GM21825 (cell line): ENCODE measurements around the gene SLC24A1.

Experiments used
- ATAC-seq: cut with Tn5 transposase; IDR thresholded peaks from one replicate; pipeline ENCODE4 v1.9.1; 2021; ENCODE audit warnings: mild to moderate bottlenecking, moderate library complexity; ENCODE audit not compliant: unreplicated experiment

The SLC24A1 gene

DNA sequence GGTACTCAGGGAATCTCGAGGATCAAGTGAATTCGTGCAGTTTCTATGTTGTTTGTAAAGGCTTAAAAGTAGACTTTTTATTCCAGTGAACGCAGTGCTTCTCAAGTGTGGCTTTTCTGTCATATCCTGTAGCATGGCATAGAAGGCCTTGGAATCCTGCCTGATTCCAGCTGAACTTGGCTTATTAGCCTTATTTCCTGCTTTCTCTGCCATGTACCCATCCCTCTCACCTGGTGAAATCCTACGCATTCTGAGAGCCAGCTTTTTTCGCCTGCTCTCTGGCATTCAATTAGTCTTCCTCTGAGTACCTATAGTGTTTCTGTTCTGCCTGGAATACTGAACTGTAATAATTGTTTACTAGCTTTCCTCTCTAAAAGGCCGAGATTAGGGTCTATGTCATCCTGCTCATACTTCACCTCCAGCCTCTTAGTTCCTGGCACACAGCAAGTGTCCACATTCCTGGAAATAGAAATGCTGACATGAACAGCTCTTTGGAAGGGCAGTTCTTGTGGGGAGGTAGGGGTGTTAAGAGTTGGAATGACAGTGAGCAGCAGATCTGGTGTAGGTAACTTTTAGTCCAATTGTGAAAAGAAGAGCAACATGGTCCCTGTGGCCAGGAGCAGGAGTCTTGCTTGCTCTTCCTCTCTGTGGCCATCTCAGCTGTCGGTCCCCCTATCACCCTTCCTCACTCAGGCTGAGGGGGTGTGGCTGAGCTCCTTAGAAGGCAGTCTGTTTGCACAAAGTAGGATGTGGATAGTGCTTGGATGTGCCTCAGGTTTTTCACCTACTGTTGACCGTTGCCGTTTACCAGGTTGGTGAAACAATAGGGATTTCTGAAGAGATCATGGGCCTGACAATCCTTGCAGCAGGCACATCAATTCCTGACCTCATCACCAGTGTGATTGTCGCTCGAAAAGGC, 30.4 kb downstream of the SLC24A1 start:
- ATAC-seq = no peak

DNA sequence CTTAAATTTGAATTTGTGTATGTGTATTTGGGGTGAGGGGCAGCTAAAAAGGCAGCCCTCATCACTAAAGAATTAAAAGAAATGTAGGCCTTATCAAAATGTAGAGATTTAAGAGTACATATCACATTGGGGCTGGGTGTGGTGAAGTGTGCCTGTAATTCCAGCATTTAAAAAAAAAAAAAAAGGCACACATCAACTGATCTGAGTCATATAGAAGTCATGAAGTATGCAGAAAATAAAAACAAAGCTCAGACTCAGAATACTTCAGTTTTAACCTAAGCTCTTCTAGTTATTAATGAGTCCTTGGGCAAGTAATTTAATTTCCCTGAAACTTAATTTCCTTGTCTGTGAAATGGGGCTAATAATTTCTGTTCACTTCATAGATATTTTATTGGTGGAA, 31.6 kb downstream of the SLC24A1 start:
- ATAC-seq = no peak

DNA sequence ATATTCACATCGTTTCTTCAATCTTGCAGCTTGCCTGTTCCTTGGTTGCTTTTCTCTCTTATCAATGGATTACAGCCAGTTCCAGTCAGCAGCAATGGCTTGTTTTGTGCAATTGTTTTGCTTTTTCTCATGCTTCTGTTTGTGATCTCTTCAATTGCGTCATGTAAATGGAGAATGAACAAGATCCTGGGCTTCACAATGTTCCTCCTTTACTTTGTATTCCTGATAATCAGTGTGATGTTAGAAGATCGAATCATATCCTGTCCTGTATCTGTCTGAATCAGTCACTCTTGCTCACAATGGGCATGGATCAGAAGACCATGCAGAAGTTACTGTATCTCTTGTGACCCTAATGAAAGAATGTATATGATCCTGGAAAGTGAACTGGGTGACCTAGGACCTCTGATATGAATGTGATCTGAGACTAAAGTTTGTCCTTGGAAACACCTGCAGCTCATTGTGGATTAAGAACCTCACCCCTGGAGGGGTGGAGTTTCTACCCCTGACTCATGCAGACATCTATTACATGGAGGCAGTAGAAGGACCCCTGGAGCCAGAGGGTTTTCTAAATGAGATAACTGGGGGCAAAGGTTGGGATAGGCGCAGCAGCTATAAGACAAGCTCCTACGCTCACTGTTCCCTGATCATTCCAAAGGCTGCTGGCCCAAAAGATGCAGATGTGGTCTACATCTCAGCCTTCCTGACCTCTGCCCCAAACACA, 32.2 kb downstream of the SLC24A1 start:
- no peak for ATAC-seq

DNA sequence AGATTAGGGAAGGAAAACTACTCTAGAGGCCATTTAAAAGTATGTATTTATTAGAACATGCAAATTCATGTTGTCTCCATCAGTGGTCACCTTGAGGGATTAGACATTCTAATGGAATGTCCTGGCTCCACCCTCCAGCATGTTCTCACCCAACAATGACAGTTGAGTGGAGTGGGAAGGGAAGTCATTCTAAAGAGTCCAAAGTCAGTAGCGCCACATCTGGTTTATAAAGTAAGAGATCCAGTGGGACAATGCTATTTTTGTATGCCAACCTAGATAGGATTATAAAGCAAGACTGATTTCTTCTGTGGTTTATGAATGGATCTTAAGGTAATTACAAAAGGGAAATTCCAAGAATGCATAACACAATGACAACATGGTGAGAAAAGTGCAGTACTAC, 33.3 kb downstream of the SLC24A1 start:
- ATAC-seq = no peak

DNA sequence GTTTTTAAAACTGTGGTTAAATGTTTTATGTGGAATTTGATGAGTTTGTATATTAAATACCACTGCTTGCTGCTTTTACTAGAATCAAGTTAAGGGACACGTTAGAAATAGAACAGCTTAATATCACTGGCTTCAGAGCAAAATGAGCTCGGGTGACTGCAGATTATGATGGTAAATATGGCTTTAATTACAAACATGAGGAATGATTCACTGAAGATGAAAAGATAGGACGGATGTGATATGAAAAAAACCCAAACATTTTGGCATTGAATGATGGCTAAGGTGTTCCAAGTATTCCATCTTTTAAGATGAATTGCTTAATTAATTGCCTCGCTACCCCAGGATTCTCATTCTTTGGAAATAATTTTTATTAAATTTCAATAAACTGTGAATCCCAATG, 33.7 kb downstream of the SLC24A1 start:
- ATAC-seq = no peak

DNA sequence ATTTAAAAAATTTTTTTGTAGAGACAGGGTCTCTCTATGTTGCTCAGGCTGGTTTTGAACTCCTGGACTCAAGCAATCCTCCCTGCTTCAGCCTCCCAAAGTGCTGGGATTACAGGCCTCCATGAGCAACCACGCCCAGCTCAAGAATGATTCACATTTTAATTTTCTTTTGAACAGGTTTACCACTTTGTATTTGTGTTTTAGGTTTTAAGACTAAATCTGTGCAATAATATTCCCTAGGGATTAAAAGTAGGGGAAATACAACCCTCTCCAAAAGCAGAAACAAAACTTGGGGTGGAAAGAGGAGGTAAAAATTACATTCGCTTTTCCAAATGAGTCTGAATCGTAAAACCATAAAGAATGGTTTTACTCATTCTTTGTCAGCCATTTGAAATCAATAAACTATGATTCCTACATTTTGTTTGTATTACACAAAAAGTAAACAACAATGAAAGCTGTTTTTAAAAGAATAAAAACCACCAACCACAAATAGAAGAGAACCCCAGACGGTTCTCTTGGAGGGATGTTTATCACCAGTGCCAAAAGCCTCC, 37.8 kb downstream of the SLC24A1 start:
- no peak for ATAC-seq

DNA sequence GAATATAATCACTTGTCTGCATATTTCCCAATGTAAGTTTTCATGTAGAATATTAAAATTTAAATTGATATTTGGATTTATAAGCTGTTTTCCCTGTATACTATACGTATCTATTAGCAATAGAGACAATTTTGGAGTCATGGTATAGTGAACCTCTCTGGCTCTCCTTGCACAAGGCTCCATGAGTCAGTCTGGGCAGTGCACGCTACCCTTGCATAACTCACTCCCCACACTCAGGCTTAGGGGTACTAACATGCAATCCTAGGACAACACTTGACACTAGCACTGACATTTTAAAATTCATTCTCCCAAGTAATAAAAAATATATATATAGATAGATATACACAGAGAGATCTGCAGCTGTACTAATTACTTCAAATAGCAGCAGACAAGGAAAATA, 39.2 kb downstream of the SLC24A1 start:
- ATAC-seq = no peak

DNA sequence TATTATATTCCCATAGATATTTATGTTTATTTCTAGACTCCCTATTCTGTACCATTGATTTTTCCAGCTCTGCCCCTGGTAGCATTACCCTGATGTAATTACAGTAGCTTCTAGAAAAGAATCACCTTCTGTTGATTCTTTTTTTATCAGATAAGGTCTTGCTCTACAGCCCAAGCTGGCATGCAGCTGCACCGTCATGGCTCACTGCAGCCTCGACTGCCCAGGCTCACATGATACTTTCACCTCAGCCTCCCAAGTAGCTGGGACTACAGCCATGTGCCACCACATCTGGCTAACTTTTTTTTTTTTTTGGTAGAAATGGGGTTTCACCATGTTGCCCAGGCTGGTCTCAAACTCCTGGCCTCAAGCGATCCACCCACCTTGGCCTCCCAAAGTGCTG, 41.8 kb downstream of the SLC24A1 start:
- no peak for ATAC-seq

DNA sequence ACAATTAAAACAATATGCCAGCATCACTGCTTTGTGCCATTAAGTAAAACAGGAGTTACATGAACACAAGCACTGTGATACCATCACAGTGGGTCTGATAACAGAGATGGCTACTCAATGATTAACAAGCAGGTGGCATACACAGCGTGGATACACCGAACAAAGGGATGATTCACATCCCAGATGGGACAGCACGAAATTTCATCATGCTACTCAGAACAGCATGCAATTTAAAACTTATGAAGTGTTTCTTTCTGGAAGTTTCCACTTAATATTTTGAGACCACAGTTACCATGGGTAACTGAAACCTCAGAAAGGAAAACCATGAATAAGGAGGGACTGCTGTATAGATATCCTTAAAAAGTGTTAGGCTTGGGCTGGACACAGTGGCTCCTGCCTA, 44.5 kb downstream of the SLC24A1 start:
- ATAC-seq = no peak

DNA sequence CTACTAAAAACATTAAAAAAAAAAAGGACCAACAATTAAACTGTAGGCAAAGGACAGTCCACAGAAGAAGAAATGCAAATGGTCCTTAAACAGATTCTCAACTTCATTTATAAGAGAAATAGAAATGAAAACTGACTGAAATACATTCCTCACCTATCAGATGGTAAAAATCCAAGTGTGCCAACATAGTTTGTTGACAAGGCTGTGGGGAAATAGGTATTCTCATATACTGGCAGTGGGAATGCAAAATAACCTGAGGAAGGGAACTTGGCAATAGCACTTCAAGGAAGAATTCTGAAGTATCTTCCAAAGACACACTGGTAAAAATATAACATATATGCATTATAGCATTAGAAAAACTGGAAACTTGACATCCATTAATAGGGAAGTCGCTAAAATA, 53.8 kb downstream of the SLC24A1 start:
- ATAC-seq = no peak

DNA sequence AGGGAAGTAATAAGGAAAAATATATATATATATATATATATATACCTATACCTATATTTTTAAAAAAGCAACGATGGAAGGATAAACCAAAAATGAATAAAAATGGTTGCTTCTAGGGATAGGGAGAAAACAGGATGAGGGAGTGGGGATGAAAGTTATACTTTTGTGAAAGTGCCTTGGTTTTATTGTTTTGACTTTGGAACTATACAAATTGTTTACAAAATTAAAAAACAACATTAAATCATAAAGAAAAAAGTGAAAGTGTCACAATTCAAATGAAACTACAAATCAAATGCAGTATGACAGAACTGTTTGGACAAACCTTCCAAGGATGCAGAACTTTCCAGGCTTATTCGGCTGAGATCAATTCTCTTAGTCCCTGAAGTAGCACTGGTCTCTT, 54.4 kb downstream of the SLC24A1 start:
- no peak for ATAC-seq

DNA sequence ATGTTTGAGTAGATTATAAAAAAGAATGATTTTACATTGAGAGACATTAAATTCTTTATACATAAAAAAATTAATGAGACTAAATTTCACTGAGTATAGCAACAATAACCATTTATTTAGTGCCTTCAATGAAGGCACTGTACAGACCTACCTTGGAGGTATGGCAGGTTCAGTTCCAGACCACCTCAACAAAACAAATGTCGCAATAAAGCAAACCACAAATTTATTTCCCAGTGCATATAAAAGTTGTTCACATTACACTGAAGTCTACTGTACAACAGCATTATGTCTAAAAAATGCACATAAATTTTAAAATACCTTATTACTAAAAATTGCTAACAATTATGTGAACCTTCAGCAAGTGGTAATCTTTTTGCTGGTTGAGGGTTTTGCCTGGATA, 58.8 kb downstream of the SLC24A1 start:
- ATAC-seq = no peak

DNA sequence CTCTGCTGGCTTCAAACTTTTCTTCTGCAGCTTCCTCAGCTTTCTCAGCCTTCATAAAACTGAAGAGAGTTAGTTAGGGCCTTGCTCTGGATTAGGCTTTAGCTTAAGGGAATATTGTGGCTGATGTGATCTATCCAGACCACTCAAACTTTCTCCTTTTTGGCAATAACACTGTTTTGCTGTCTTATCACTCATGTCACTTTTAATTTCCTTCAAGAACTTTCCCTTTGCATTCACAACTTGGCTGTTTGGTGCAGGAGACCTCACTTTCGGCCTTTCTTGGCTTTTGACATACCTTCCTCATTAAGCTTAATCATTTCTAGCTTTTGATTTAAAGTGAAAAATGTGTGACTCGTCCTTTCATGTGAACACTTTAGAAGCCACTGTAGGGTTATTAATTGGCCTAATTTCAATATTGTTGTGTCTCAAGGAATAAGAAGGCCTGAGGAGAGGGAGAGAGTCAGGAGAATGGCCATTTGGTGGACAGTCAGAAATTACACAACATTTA, 60.7 kb downstream of the SLC24A1 start:
- no peak for ATAC-seq

DNA sequence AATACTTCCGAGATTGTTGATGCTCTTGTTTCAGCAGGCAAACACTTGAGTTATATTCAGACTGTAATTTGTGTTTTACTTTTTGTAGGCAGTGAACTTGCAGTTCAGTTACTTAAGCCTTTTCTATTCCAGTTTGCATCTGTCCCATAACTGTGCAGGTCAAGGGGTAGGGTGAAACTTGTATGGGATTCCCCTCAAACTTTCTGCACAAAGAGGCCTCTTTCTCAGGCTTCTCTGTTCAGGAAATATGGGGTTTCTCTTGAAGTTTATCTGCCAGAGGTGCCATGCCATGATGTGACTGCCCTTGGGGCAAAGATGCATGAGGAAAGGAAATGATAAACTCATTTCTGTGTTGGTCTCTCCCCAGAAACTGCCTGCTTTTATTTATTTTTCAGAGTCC, 66.7 kb downstream of the SLC24A1 start:
- no peak for ATAC-seq

DNA sequence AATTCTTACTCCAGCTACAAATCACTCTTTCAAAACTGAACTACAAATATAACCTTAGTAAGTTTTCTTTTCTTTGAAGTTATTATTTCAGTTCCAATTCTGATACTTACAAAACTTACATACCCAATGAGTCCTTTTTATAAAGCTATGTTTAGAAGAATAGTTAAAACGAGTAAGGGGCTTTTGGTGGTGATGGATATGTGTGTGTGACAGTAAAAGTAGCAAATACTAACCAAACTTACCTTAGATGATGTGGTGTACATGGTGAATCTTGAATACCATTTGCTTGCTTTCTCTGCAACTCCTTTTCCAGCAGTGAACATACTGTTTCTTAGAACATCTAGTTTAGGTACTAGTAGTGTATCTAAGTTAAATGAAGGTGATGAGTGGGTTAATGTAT, 68.4 kb downstream of the SLC24A1 start:
- no peak for ATAC-seq

DNA sequence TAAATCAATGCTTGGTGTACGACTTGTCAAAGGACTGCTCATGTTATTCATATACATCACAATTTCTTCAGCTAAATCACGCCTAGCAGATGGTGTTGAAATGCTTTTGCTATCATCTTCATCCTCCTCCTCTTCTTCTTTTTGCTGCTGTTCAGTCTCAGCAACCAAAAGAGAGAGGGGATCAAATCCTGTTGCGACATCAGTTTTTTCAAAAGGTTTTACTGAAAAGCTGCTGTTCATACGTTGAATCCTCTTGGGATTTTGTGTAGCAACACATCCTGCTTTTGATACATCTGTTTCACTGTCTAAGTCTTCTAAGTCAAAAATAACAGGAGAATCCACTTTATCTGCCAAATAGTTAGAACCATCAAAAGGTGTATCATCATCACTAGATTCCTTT, 69.0 kb downstream of the SLC24A1 start:
- ATAC-seq = no peak

DNA sequence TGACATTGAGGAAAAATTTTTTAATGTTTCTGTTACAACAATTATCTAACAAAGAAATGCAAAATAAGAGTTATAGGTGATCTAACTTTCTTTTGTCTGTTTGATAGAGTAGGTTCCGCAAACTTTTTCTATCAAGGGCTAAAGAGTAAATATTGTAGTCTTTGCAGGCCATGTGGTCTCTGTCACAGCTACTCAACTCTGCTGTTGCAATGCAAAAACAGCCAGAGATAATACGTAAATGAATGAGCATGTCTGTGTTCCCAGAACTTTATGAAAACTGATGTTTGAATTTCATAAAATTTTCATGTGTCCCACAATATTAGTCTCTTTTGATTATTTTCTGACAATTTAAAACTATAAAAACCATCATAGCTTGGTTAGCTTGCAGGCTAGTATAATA, 73.3 kb downstream of the SLC24A1 start:
- no peak for ATAC-seq
